ENCODE data around the gene NEUROD2. TPM values are rescaled to one million over a fixed set of nuclear protein-coding genes. Genes with fewer than 3 reads are reported as not detected.

Gene NEUROD2
- total and polyA plus RNA-seq, 4 donors: not detected

DNA sequence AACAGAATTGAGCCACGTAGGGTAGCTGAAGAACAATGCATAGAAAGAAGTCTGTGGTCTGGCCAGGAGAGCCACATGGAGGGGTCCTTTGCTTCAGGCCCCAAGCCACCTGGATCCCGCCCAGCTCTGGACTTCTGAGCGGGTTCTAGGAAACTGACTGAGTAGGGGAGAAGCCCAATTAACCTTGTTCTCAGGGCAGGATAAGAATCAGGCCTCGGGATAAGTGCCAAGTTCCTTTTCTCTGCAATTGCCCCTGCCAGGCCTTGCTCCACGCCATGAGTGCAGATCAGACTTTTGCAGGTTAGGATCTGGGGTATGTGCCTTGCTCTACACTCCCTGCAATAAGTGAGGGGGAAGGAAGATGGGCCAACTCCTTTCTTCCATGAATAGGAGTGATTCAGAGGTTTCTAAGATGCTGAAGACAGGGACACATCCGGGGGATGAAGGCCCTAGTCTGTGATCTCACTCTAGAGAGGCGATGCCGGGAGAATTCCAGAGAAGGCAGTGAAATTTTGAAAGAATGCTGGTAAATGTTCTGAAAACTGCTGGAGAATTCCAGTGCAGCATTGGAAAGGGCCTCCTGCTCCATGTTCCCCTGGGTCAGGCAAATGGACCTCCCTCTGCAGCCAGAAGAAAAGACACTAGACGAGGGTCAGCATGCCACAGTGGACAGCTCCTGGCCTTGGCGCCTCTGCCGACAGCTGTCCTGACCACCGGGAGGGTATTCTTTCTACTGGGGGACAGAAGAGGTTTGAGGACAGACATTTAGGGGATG lies 5.8 kb downstream of the NEUROD2 start:
- no peaks in the 10 kb centered on the region for H3K36me3 ChIP-seq (ENCODE audit: control insufficient read depth in 1 of 2, insufficient read depth in 2 of 2, low read length in 1 of 2)
- H3K4me1 ChIP-seq (ENCODE audit: control insufficient read depth in 1 of 2, insufficient read depth in 2 of 2, low read length in 2 of 2): peaks cover 0 to 2% of the 10 kb centered on the region in 2 donors
- intact Hi-C loops (cut with DNase I): no loop called here
- H3K4me3 ChIP-seq (ENCODE audit: low read length in 2 of 2): no peak overlapping the region
- DNase-seq (no peak), ATAC-seq (ENCODE audit: low FRiP score) (no peak)
- H3K27me3 ChIP-seq (ENCODE audit: control insufficient read depth in 1 of 2, insufficient read depth in 2 of 2, low read length in 1 of 2): no peaks in the 10 kb centered on the region
- H3K9me3 ChIP-seq (ENCODE audit: control insufficient read depth, low read length): no peaks in the 10 kb centered on the region
- WGBS, 2 donors: 61 to 64% methylated on average over 12 of the region's 12 CpGs
- no peak overlapping the region for H3K27ac ChIP-seq (ENCODE audit: low read depth in 1 of 2, low read length in 2 of 2)

- ATAC-seq (ENCODE audit: low FRiP score): no peak
- Histone ChIP-seq H3K36me3 (ENCODE audit: control insufficient read depth in 1 of 2, insufficient read depth in 2 of 2, low read length in 1 of 2) (no peaks in the 10 kb centered on the region), H3K9me3 (ENCODE audit: control insufficient read depth, low read length) (no peaks in the 10 kb centered on the region), H3K27me3 (ENCODE audit: control insufficient read depth in 1 of 2, insufficient read depth in 2 of 2, low read length in 1 of 2) (no peaks in the 10 kb centered on the region), H3K27ac (ENCODE audit: low read depth in 1 of 2, low read length in 2 of 2) (no peak overlapping the region), H3K4me3 (ENCODE audit: low read length in 2 of 2) (no peak overlapping the region), H3K4me1 (ENCODE audit: control insufficient read depth in 1 of 2, insufficient read depth in 2 of 2, low read length in 2 of 2) (peaks cover 0 to 2% of the 10 kb centered on the region in 2 donors)
- WGBS, 2 donors: 15 to 22% methylated on average over 21 of the region's 21 CpGs
- no peak for DNase-seq
- intact Hi-C loops (cut with DNase I): no loop called here
Observed at GRCh38 chr17:39600997-39601597, 6.6 kb downstream of the NEUROD2 start.

- Histone ChIP-seq H3K4me1 (ENCODE audit: control insufficient read depth in 1 of 2, insufficient read depth in 2 of 2, low read length in 2 of 2) (peaks cover 0 to 1% of the 10 kb centered on the region in 2 donors), H3K27me3 (ENCODE audit: control insufficient read depth in 1 of 2, insufficient read depth in 2 of 2, low read length in 1 of 2) (no peaks in the 10 kb centered on the region), H3K4me3 (ENCODE audit: low read length in 2 of 2) (no peak overlapping the region), H3K9me3 (ENCODE audit: control insufficient read depth, low read length) (no peaks in the 10 kb centered on the region), H3K36me3 (ENCODE audit: control insufficient read depth in 1 of 2, insufficient read depth in 2 of 2, low read length in 1 of 2) (no peaks in the 10 kb centered on the region), H3K27ac (ENCODE audit: low read depth in 1 of 2, low read length in 2 of 2) (no peak overlapping the region)
- 4 to 7% methylated on average over 13 of the region's 13 CpGs for WGBS, 2 donors
- DNase-seq (no peak), ATAC-seq (ENCODE audit: low FRiP score) (no peak)
- intact Hi-C loops (cut with DNase I): no loop called here
Observed at GRCh38 chr17:39600288-39600996, 7.3 kb downstream of the NEUROD2 start.

DNA sequence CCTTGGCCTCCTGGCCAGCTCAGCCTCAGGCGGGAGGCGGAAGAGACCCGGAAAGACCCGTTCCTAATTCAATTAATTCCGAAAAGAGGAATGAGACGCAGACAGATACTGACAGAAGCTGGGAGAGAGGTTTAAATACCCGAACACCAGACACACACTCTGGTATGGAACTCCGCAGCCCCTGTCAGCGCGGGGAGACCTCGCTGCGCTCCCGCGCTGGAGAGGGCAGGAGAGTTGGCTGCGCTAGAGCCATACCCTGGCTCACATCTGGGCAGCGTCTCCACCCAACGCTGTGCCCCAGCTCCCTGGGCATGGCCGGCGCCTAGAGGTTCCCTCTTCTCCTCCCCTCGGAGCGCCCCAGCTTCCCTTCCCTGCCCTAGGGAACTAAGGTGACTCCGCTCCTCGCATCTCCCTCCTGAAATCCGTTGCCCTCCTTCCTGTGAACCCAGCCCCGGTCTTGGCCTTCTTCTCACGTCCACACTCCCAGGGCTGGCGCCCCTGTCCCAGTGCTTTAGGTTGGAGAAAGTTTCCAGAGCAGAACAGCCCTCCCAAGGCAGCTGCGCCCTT lies 8.0 kb downstream of the NEUROD2 start:
- ATAC-seq (ENCODE audit: low FRiP score) (no peak), DNase-seq (no peak)
- Histone ChIP-seq H3K36me3 (ENCODE audit: control insufficient read depth in 1 of 2, insufficient read depth in 2 of 2, low read length in 1 of 2) (no peaks in the 10 kb centered on the region), H3K27ac (ENCODE audit: low read depth in 1 of 2, low read length in 2 of 2) (no peak overlapping the region), H3K27me3 (ENCODE audit: control insufficient read depth in 1 of 2, insufficient read depth in 2 of 2, low read length in 1 of 2) (no peaks in the 10 kb centered on the region), H3K9me3 (ENCODE audit: control insufficient read depth, low read length) (no peaks in the 10 kb centered on the region), H3K4me1 (ENCODE audit: control insufficient read depth in 1 of 2, insufficient read depth in 2 of 2, low read length in 2 of 2) (no peaks in the 10 kb centered on the region), H3K4me3 (ENCODE audit: low read length in 2 of 2) (no peak overlapping the region)
- intact Hi-C loops (cut with DNase I): no loop called here
- 8 to 10% methylated on average over 26 to 28 of the region's 28 CpGs for WGBS, 2 donors

- Histone ChIP-seq H3K36me3 (ENCODE audit: control insufficient read depth in 1 of 2, insufficient read depth in 2 of 2, low read length in 1 of 2) (no peaks in the 10 kb centered on the region), H3K4me3 (ENCODE audit: low read length in 2 of 2) (no peak overlapping the region), H3K4me1 (ENCODE audit: control insufficient read depth in 1 of 2, insufficient read depth in 2 of 2, low read length in 2 of 2) (no peaks in the 10 kb centered on the region), H3K27ac (ENCODE audit: low read depth in 1 of 2, low read length in 2 of 2) (no peak overlapping the region), H3K9me3 (ENCODE audit: control insufficient read depth, low read length) (no peaks in the 10 kb centered on the region), H3K27me3 (ENCODE audit: control insufficient read depth in 1 of 2, insufficient read depth in 2 of 2, low read length in 1 of 2) (no peaks in the 10 kb centered on the region)
- ATAC-seq (ENCODE audit: low FRiP score) (no peak), DNase-seq (no peak)
- intact Hi-C loops (cut with DNase I): no loop called here
- WGBS, 2 donors: 3 to 4% methylated on average over 36 of the region's 36 CpGs
Observed at GRCh38 chr17:39599004-39599664, 8.6 kb downstream of the NEUROD2 start.

- H3K27ac ChIP-seq (ENCODE audit: low read depth in 1 of 2, low read length in 2 of 2): no peak overlapping the region
- H3K4me1 ChIP-seq (ENCODE audit: control insufficient read depth in 1 of 2, insufficient read depth in 2 of 2, low read length in 2 of 2): no peaks in the 10 kb centered on the region
- ATAC-seq (ENCODE audit: low FRiP score) (no peak), DNase-seq (no peak)
- no peak overlapping the region for H3K4me3 ChIP-seq (ENCODE audit: low read length in 2 of 2)
- no peaks in the 10 kb centered on the region for H3K36me3 ChIP-seq (ENCODE audit: control insufficient read depth in 1 of 2, insufficient read depth in 2 of 2, low read length in 1 of 2)
- intact Hi-C loops (cut with DNase I): no loop called here
- H3K9me3 ChIP-seq (ENCODE audit: control insufficient read depth, low read length): no peaks in the 10 kb centered on the region
- H3K27me3 ChIP-seq (ENCODE audit: control insufficient read depth in 1 of 2, insufficient read depth in 2 of 2, low read length in 1 of 2): no peaks in the 10 kb centered on the region
- 5 to 6% methylated on average over 17 of the region's 17 CpGs for WGBS, 2 donors
Observed at GRCh38 chr17:39598630-39599003, 9.1 kb downstream of the NEUROD2 start.

GRCh38 chr17:39598047-39598481 lies 9.7 kb downstream of the NEUROD2 start:
- no peak for ATAC-seq (ENCODE audit: low FRiP score)
- intact Hi-C loops (cut with DNase I): no loop called here

GRCh38 chr17:39597372-39598046 lies 10.2 kb downstream of the NEUROD2 start:
- no peaks in the 10 kb centered on the region for H3K9me3 ChIP-seq (ENCODE audit: control insufficient read depth, low read length)
- H3K36me3 ChIP-seq (ENCODE audit: control insufficient read depth in 1 of 2, insufficient read depth in 2 of 2, low read length in 1 of 2): no peaks in the 10 kb centered on the region
- H3K4me1 ChIP-seq (ENCODE audit: control insufficient read depth in 1 of 2, insufficient read depth in 2 of 2, low read length in 2 of 2): no peaks in the 10 kb centered on the region
- 11 to 12% methylated on average over 22 of the region's 22 CpGs for WGBS, 2 donors
- H3K27ac ChIP-seq (ENCODE audit: low read depth in 1 of 2, low read length in 2 of 2): no peak overlapping the region
- ATAC-seq (ENCODE audit: low FRiP score): no peak
- H3K4me3 ChIP-seq (ENCODE audit: low read length in 2 of 2): no peak overlapping the region
- intact Hi-C loops (cut with DNase I): no loop called here
- no peak for DNase-seq
- no peaks in the 10 kb centered on the region for H3K27me3 ChIP-seq (ENCODE audit: control insufficient read depth in 1 of 2, insufficient read depth in 2 of 2, low read length in 1 of 2)

More at GRCh38 chr17:39598047-39598481, 9.7 kb downstream of the NEUROD2 start:
- no peaks in the 10 kb centered on the region for H3K27me3 ChIP-seq (ENCODE audit: control insufficient read depth in 1 of 2, insufficient read depth in 2 of 2, low read length in 1 of 2)
- H3K4me1 ChIP-seq (ENCODE audit: control insufficient read depth in 1 of 2, insufficient read depth in 2 of 2, low read length in 2 of 2): no peaks in the 10 kb centered on the region
- DNase-seq: no peak
- no peak overlapping the region for H3K27ac ChIP-seq (ENCODE audit: low read depth in 1 of 2, low read length in 2 of 2)
- no peaks in the 10 kb centered on the region for H3K9me3 ChIP-seq (ENCODE audit: control insufficient read depth, low read length)
- WGBS, 2 donors: 13 to 16% methylated on average over 13 of the region's 13 CpGs
- H3K36me3 ChIP-seq (ENCODE audit: control insufficient read depth in 1 of 2, insufficient read depth in 2 of 2, low read length in 1 of 2): no peaks in the 10 kb centered on the region
- no peak overlapping the region for H3K4me3 ChIP-seq (ENCODE audit: low read length in 2 of 2)
